ENCODE data around the gene ITGA11. TPM values are rescaled to one million over a fixed set of nuclear protein-coding genes. Genes with fewer than 3 reads are reported as not detected.
A peak's percentile ranks its signal among the peaks of the same experiment; 100 is the strongest.

Gene ITGA11
- total and polyA plus RNA-seq, 2 of the 13 experiments (the other 11 are each of a cell fraction or from before 2014, with no cell fraction given), result not detected

GRCh38 chr15:68277603-68278344, 154.2 kb downstream of the ITGA11 start, which contains the start of gene FEM1B (continued):
- peak; percentile 53; the same call in 1 of the 2 replicates for TF ChIP-seq HOMEZ (CRISPR knock-in tag; IDR thresholded peaks at IDR 0.05; ENCODE audit: low read depth)
- TF ChIP-seq RORA (CRISPR knock-in tag; IDR thresholded peaks at IDR 0.05), result peak; percentile 47; the same call in 1 of the 2 replicates
- TF ChIP-seq ZNF629 (CRISPR knock-in tag; conservative IDR thresholded peaks at IDR 0.05), result peak; percentile 55; the same call in 1 of the 2 replicates
- peak; percentile 46; the same call in 1 of the 2 replicates for TF ChIP-seq FOXO1 (CRISPR knock-in tag; IDR thresholded peaks at IDR 0.05)
- TF ChIP-seq ZNF326 (CRISPR knock-in tag; IDR thresholded peaks at IDR 0.05; ENCODE audit: borderline replicate concordance), result no peak
- no peak for TF ChIP-seq ZNF17 (CRISPR knock-in tag; IDR thresholded peaks at IDR 0.05)
- peak; percentile 74; the same call in 1 of the 2 replicates for TF ChIP-seq ZNF142 (CRISPR knock-in tag; IDR thresholded peaks at IDR 0.05)
- TF ChIP-seq ZNF879 (CRISPR knock-in tag; IDR thresholded peaks at IDR 0.05), result no peak
- no peak for TF ChIP-seq JARID2 (CRISPR knock-in tag; IDR thresholded peaks at IDR 0.05; ENCODE audit: insufficient replicate concordance)
- TF ChIP-seq NR2C2 (CRISPR knock-in tag; IDR thresholded peaks at IDR 0.05; ENCODE audit: borderline replicate concordance), result peak; percentile 87
- peak; percentile 32 for TF ChIP-seq ZNF33B (CRISPR knock-in tag; IDR thresholded peaks at IDR 0.05)
- TF ChIP-seq MLLT10 (CRISPR knock-in tag; IDR thresholded peaks at IDR 0.05), result 0 out of 2 replicates have a peak, but pooled peaks have one; percentile 60
- peak; percentile 13; the same call in 1 of the 2 replicates for TF ChIP-seq ZNF329 (CRISPR knock-in tag; IDR thresholded peaks at IDR 0.05; ENCODE audit: low read depth)
- TF ChIP-seq ZSCAN20 (CRISPR knock-in tag; IDR thresholded peaks at IDR 0.05; ENCODE audit: borderline replicate concordance), result peak; percentile 61; the same call in 1 of the 2 replicates
- no peak for TF ChIP-seq NONO (IDR thresholded peaks at IDR 0.05)
- peak; percentile 91 for TF ChIP-seq NONO (CRISPR knock-in tag; conservative IDR thresholded peaks at IDR 0.05)
- TF ChIP-seq ZNF512B (CRISPR knock-in tag; IDR thresholded peaks at IDR 0.05; ENCODE audit: borderline replicate concordance), result peak; percentile 61; the same call in 1 of the 2 replicates
- TF ChIP-seq ZNF468 (CRISPR knock-in tag; IDR thresholded peaks at IDR 0.05), result peak; percentile 72
- TF ChIP-seq ZFP62 (CRISPR knock-in tag; IDR thresholded peaks at IDR 0.05), result 0 out of 2 replicates have a peak, but pooled peaks have one; percentile 81
- TF ChIP-seq GPN1 (CRISPR knock-in tag; IDR thresholded peaks at IDR 0.05; ENCODE audit: borderline replicate concordance), result no peak
